SK-MEL-5 (cell line): Measurements from ENCODE around the gene LATS2. TPM values are rescaled to one million over a fixed set of nuclear protein-coding genes. Genes with fewer than 3 reads are reported as not detected.

ENCODE experiments used
- DNase-seq: peaks from one replicate; pipeline ENCODE4 v3.0.0-alpha.2; 2016; ENCODE audit warnings: low read depth, low spot score
- in situ Hi-C: cut with HindIII; loops from 2 replicates; pipeline ENCODE4 v1.10.0; 2016; ENCODE audit warnings: low sequenced_read_pairs, high pct_unique_total_duplicates, low pct_unique_long_range_greater_than_20kb
- total RNA-seq: library from RNA; depleted of rRNA; stranded (reverse); fragments of >200 nt; shearing (Covaris generic); gene quantifications from 2 replicates; pipeline ENCODE4 v1.2.3, GENCODE V29; 2014

LATS2 gene
- total RNA-seq, 1 experiment from 2014 or later = 12.9 TPM

DNA sequence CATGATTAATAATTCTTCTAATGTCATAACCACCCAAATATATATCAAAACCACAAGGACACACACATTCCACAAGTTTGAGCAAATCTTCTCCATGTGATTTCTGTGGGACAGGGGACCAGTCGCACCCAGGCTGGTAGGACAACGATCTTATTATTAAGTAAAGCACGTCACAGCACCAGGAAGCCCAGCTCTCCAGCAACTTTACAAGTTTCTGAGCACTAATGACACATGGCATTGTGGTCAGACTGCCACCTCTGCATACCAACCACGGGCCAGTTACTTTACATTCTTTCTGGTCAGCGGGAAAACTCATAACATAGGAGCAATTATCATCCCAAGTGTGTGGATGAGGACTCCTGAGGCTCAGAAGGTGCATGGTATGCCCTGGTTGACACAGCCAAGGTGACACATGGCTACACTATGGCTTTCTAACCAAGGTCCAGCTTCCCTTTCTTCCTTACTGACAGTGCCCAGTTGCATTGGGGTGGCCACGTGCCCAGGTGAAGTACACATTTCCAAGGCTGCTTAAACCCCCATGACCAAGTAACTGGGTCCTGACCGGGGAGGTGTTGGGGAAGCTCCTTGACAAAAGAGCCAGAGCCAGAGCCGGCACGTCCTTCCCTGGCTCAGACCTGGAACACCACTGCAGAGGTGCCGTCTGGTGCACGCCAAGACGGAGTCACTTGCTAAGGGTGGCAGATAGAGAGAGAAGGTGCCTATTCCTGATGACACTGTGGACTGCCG lies 27.4 kb downstream of the LATS2 start:
- in situ Hi-C loops = no loop called here
- DNase-seq = peak; percentile 72

DNA sequence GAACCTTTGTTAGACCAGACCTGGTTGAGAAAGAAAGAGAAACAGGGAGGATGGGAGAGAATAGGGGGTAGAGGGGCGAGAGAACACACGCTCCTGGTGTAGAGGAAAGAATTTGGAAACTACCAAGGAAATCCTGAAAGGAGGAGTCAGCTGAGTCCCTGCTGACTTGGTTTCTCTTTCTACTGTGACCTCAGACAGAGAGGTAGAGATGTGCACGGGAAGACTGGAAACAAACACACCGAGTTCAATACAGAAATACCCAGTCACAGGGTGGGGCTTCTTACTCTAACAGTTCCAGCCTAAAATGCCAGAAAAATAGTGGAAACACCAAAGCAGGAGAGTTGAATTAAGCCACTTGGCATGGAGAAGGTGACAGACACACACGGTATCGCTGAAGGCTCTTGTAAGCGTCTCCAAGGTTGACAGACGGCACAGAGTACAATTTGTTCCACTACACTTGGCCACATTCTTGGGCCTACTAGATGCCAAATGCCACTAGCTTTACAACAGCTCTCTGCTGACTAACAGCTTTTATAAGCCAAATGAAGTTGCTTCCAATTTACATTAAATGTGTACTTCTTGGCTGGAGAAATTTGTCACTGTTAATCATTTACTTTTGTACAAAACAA lies 28.1 kb downstream of the LATS2 start:
- in situ Hi-C loops = no loop called here
- DNase-seq = peak; percentile 24

DNA sequence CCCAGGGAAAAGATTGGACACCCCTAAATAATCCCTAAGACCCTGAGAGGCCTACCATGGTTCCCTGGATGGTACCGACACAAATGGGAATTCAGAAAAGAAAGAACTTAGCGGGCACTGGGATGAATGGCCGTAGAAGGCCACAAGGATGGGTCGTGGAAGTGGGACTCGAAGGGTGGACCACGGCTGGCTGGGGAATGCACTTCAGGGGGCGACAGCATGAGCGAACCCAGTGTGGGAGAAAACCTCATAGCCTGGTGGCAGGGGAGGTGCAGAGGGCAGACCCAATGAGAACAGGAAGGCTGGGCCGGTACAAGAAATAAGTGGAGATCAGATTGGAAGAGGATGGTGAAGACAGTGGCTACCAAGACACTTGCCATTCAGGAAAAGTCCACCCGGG lies 28.7 kb downstream of the LATS2 start:
- no peak for DNase-seq
- in situ Hi-C loops = no loop called here

DNA sequence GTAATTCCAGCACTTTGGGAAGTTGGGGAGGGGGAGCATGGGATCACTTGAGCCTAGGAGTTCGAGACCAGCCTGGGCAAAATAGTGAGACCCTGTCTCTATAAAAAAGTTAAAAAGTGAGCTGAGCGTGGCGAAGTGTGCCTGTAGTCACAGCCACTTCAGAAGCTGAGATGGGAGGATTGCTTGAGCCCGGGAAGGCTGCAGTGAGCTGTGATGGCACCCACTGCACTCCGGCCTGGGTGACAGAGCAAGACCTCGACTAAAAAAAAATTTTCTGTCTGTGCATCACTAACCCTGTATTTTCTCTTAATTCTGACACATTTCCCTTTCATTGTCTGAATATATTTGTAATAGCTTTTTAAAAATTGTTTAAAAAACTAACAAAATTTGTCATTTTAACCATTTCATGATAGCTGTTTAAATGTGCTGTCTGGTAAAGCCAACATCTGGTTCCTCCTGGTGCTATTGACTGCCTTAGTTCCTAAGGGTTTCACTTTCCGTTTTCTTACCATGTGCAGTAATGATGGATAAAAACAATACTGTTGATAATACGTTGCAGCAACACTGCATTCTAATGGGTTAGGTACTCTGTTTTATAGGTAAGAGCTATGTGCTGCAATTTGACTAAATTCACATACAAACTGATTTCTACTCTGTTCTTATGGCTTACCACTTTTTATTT lies 29.7 kb downstream of the LATS2 start:
- DNase-seq = no peak

DNA sequence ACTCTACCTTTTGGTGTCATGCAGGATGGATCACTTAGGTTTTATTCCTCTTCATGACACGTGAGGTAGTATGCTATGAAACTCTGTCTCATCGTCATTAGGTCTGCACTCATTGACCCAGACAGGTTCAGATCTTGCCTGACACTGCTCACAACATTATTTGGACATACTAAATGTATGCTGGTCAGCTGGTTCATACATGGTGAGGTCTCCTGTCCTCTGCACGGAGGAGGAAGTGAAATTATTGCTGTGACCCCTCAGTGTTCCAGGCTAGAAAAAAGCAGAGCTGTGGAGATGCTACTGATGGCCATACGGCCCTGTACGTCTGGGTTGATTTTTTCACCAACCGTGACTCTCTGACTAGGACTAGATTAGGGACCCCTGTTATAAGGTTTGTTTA lies 35.8 kb downstream of the LATS2 start:
- no peak for DNase-seq
- in situ Hi-C loops = no loop called here

More for the DNA sequence above, 29.7 kb downstream of the LATS2 start:
- in situ Hi-C loops = no loop called here

DNA sequence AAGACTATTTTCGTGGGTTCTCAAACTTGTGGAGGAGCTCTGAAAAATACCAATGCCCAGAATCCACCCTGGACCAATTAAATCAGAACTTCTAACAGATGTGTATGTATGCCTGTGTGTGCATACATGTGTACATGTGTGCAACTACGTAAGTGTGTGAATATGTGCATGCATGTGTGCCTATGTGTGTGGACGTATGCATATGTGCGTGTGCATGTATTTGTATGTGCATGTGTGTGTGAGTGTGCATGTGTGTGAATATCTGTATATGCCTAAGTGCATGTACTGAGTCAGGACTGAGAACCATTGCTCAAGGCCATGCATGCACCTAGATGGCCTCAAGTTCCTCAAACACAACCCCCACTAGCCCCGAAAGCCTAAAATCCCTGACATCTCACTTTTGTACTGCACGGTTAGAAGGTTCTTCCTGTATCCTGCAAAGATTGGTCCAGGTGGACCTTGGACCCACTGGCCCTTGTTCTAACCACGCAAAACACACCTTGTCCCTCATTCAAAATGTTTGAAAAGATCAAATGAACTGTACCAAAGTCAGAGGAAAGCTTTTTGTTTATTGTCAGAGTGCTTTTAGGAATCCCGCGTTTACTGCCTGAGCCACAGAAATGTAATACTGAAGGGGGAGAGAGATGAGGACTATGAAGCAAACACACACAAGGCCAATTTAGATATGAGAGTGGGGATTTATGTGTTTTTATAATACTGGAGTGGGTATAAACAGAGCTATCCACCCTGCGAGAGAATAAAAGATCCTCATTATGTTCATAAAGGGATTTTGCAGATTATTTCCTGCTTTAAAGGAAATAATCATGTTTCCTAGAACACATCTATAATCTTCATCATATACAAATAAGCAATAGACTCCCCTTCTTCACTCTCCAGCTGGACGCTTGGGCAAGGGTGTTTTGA lies 39.1 kb downstream of the LATS2 start:
- DNase-seq = no peak
- in situ Hi-C loops = no loop called here

DNA sequence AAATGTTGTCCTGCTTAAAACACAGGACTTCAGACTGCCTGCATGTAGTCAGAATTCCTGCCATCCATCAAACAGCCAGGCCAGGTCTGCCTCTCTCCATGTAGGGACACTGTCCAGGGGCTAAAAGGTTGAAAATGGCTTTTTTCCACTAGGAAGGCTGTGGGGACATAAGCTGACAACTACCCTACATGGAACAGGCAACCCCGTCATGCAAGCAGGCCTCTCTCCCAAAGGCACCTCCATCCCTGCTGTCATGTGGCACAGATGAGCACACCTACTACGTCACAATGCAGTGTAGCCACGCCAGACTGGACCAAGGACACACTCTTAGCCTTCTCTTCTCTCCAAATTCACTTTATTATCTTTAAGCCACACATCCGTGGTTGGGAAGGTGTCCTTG lies 40.8 kb downstream of the LATS2 start:
- DNase-seq = no peak
- in situ Hi-C loops = no loop called here

DNA sequence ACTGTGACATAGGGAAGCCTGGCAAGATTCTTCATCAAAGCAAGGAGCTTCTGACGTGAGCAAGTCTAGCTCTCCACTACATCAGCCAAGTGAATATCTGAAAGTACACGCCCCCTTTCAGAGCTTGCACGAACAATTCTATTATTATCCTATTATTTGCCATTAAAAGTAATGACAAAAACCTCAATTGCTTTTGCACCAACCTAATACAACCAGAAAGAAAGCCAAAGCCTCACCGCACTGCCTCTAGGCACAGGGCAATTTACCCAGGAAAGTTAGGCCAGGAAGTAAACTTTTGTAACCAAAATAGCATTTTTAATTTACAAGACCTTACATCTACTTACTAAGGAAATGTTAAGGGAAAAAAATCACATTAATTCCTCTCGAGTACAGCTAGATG lies 41.2 kb downstream of the LATS2 start:
- no peak for DNase-seq
- in situ Hi-C loops = no loop called here

DNA sequence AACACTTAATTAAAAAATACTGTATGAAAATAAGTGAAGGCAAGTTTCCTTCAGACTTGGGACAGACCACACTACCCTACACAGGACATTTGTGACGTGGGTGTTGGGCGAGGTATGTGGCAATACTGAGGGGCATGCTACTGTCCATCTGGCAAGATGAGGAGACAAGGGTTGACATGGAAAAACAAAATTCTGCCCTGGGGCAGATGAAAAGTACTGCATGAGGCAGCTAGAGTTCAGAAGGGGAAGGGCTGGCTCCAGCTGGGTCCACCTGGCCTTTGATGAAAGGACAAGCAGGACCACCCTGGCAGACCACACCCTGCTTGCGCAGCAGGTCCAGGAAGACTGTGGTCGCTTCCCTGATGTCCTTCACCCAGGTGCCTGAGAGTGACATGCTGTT lies 43.2 kb downstream of the LATS2 start:
- DNase-seq = no peak

DNA sequence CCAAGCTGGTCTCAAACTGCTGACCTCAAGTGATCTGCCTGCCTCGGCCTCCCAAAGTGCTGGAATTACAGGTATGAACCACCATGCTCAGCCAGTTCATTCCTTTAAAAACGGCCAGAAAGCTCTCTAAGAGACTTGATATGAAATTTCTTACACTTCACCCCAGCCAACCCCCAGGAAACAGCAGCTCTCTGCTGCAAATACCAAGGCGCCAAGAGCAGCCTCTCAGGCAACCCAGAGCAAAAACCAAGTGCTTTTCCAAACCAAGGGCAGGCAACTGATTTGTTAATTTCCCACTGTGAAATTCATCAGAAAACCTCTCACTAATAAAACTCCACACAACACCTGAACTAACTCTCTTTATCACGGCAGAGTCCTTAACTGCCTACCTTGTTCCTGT lies 44.9 kb downstream of the LATS2 start:
- in situ Hi-C loops = no loop called here

More for the DNA sequence above, 43.2 kb downstream of the LATS2 start:
- in situ Hi-C loops = no loop called here

DNA sequence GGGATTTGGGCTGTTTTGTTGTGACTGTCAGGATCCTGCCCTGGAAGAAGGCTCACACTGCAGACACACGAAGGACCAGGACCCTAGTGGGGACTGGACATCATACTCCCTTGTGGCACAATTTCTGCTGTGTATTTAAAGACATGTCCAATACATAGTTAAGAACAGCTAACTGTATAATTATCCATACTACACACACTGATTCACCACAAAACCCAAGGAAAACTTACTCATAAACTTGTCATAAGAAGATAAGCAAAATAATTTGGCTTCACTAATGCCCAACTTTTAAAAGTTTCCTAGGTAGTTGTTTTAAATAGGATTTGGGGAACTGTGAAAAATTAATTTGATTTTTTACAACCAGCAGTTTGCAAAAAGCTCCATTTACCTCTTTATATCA lies 46.1 kb downstream of the LATS2 start:
- in situ Hi-C loops = no loop called here
- no peak for DNase-seq

More for the DNA sequence above, 44.9 kb downstream of the LATS2 start:
- no peak for DNase-seq

DNA sequence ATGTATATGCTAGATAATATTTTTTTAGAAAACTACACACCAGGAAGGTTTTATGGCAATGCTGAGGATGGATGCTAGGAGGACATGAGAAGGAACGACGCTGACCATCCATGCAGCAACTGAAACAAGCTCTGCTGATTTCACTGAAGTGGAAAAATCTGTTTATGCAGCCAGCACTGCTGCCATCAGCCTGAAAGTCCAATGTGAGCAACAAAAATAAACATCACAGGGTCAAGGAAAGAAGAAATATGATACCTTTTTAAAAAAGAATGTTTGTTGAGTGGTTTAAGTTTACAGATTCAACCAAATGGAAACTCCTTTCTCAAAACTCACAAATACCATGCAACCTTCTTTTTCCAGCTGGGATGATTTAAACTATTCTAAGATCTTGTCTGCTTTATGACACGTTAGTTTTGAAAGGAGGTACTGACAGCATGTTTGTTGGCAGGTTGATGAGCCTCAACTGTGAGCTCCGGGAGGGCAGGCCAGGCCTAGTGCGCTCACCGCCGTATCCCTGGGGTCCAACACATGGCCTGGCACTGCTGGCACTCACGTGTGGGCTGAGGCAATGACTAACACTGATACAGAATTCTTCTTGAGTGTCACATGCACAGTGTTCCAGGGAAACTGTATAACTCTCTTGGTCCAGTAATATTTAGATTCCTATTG lies 46.8 kb downstream of the LATS2 start:
- in situ Hi-C loops = no loop called here
- peak; percentile 23 for DNase-seq

DNA sequence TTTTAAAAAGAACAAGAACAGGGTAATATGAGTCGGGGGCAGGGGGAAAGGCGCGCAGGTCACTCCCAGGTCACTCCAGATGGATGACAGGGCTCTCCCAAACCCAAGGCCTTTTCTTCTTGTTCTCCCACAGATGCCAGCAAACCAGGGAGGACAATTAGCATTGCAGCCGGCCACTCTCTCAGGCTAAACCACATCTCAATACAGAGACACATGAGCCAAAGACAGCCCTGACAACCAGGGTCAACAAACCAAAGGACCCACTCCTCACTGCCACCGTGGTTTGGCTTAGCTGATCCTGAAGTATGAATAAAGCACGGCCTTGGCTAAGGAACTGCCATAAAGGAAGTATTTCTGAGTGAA lies 47.3 kb downstream of the LATS2 start:
- DNase-seq = no peak
- in situ Hi-C loops = no loop called here

DNA sequence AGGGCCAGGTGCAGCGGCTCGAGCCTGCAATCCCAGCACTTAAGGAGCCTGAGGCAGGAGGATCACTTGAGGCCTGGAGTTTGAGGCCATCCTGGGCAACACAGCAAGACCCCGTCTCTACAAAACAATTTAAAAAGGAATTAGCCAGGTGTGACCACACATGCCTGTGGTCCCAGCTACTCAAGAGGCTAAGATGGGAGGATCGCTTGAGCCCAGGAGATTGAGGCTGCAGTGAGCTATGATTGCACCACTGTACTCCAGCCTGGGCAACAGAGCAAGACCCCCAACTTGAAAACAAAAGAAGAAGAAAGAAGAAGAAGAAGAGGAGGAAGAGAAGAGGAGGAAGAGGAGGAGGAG lies 47.7 kb downstream of the LATS2 start:
- in situ Hi-C loops = no loop called here
- no peak for DNase-seq

DNA sequence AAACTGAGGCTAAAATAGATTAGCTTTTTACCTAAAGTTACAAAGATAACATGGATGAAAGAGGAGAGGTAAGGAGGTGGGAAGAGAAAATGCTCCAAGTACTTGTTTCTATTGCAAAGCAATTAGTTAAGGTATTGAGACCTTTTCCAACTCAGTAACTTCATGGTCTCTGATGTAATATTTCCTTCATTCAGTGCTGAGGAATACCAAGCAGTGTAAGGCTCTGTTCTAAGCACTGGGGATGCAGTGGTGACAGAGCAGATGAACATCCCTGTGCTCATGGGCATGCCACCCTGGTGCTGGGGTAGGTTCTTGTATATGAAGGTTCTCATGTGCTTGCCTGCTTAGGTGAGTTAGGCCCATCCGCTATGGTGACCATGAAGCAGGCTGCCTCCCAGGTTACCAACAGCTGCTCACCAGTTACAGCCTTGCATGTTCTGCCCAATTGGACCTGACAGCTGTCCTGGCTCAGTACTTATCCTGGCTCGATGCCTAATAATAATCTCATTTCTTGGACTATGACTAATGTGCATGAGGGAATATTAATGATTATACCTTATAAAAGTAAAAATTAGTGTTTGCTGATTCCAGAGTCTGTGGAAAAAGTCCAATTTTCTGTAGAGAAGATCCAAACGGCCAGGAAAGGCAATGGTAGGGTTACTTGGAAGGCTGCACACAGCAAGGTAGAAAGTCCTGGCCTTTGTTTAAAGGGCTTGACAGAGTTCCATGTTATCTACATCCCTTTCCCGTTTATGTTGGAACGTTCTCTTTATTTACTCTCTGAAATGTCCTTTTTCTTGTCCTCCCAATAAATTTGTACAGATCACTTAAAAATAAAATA lies 48.3 kb downstream of the LATS2 start:
- no peak for DNase-seq
- in situ Hi-C loops = no loop called here

DNA sequence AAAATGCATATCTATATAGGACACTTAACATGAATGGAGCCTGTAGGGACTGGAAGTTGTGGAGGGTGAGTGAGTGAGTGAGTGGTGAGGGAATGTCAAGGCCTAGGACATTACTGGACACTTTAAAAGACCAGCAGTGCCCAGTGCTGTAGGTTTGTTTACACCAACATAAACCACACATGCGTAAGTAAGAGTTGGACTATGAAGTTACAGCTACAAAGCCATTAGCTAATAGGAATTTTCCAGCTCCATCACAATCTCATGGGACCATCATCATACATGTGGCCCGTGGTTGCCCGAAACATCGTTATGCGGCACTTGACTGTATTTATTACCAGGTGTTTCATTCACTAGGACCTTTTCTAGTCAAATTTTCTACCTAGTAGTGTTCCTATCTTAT lies 49.2 kb downstream of the LATS2 start:
- no peak for DNase-seq
- in situ Hi-C loops = no loop called here

DNA sequence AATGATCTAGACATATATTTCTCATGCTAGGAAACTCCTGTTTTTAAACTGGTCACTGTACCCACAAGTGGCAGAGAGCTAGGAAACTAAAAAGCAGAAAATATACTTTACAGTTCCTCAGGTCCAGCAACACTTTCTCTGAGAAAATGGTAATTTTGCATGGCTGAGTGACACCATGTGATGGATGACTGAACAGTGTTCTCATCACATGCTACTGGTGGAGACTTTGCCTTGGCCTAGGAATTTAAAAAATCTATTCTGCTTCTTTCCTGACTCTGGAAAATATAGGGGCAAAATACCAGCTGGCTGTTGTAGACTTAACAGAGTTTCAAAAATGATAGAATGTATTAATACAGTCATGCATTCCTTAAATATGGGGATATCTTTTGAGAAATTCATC lies 50.0 kb downstream of the LATS2 start:
- DNase-seq = peak; percentile 15
- in situ Hi-C loops = no loop called here
